Astrocyte (in vitro differentiated cells and primary cell): ENCODE measurements around the gene SIRT2. TPM values are rescaled to one million over a fixed set of nuclear protein-coding genes. Genes with fewer than 3 reads are reported as not detected.

Experiments used
- DNase-seq: peaks from one replicate; pipeline ENCODE4 v3.0.0-alpha.2; 2010; ENCODE audit warnings: low read depth
- FAIRE-seq: peaks from 2 replicates; lab custom pipeline; 2011; peaks lifted over from hg19 to GRCh38; lab: Jason Lieb, UNC
- H2AFZ ChIP-seq: 2 replicates; pipeline ENCODE4 v1.6.0; 2012; ENCODE audit warnings: low read depth, low read length, inconsistent platforms
- H3K27ac ChIP-seq: 2 replicates; pipeline ENCODE4 v1.5.1; 2011; ENCODE audit warnings: low read depth, low read length, inconsistent platforms
- H3K27me3 ChIP-seq: 2 replicates; pipeline ENCODE4 v1.6.0; 2011; ENCODE audit warnings: low read length, inconsistent platforms; ENCODE audit not compliant: insufficient read depth
- H3K36me3 ChIP-seq: 2 replicates; pipeline ENCODE4 v1.5.1; 2011; ENCODE audit warnings: low read length, inconsistent platforms; ENCODE audit not compliant: insufficient read depth
- H3K4me1 ChIP-seq: 2 replicates; pipeline ENCODE4 v1.5.1; 2011; ENCODE audit warnings: low read length, inconsistent platforms; ENCODE audit not compliant: insufficient read depth
- H3K4me2 ChIP-seq: 2 replicates; pipeline ENCODE4 v1.6.0; 2012; ENCODE audit warnings: low read length, inconsistent platforms
- H3K4me3 ChIP-seq: 2 replicates; pipeline ENCODE4 v1.5.1; 2011; ENCODE audit warnings: low read depth, mild to moderate bottlenecking, low read length, inconsistent platforms; ENCODE audit not compliant: insufficient read depth
- H3K79me2 ChIP-seq: 2 replicates; pipeline ENCODE4 v1.6.0; 2012; ENCODE audit warnings: mild to moderate bottlenecking, low read length, inconsistent platforms; ENCODE audit not compliant: insufficient read depth
- H3K9ac ChIP-seq: 2 replicates; pipeline ENCODE4 v1.6.0; 2012; ENCODE audit warnings: mild to moderate bottlenecking, low read length, inconsistent platforms
- H3K9me3 ChIP-seq: 2 replicates; pipeline ENCODE4 v1.5.1; 2012; ENCODE audit warnings: low read depth, mild to moderate bottlenecking, low read length, inconsistent platforms; ENCODE audit not compliant: insufficient read depth
- H4K20me1 ChIP-seq: 2 replicates; pipeline ENCODE4 v1.6.0; 2012; ENCODE audit warnings: low read length, inconsistent platforms; ENCODE audit not compliant: insufficient read depth
- H3K27ac Mint-ChIP-seq: one replicate; pipeline ENCODE4 v1.8.0; 2021; ENCODE audit warnings: mild to moderate bottlenecking, mixed read lengths; ENCODE audit not compliant: unreplicated experiment
- H3K27me3 Mint-ChIP-seq: one replicate; pipeline ENCODE4 v1.8.0; 2021; ENCODE audit warnings: low read depth, mixed read lengths; ENCODE audit not compliant: unreplicated experiment
- H3K36me3 Mint-ChIP-seq: one replicate; pipeline ENCODE4 v1.8.0; 2021; ENCODE audit warnings: low read depth, mixed read lengths; ENCODE audit not compliant: unreplicated experiment
- H3K4me1 Mint-ChIP-seq: one replicate; pipeline ENCODE4 v1.8.0; 2021; ENCODE audit warnings: low read depth, mixed read lengths; ENCODE audit not compliant: unreplicated experiment
- H3K4me3 Mint-ChIP-seq: one replicate; pipeline ENCODE4 v1.8.0; 2021; ENCODE audit warnings: mild to moderate bottlenecking, moderate library complexity, mixed read lengths; ENCODE audit not compliant: unreplicated experiment
- H3K9me3 Mint-ChIP-seq: one replicate; pipeline ENCODE4 v1.8.0; 2021; ENCODE audit warnings: mild to moderate bottlenecking, mixed read lengths; ENCODE audit not compliant: unreplicated experiment
- EZH2 ChIP-seq: IDR thresholded peaks from 2 replicates; pipeline ENCODE4 v1.6.1; 2012; ENCODE audit warnings: mild to moderate bottlenecking, low read length, inconsistent platforms; ENCODE audit not compliant: insufficient read depth
- total RNA-seq: library from RNA; stranded (reverse); gene quantifications from 2 replicates; pipeline ENCODE4 v1.2.1, GENCODE V29; 2021
- TF ChIP-seq, protein P1 (sequence below): IDR thresholded peaks from 2 replicates; pipeline ENCODE4 v1.5.1; 2011; ENCODE audit warnings: low read depth, mild to moderate bottlenecking, inconsistent platforms, low read length, moderate library complexity; ENCODE audit not compliant: insufficient read depth

The SIRT2 gene
- total RNA-seq, 1 donor from 2014 or later, result 35.7 TPM

GRCh38 chr19:38869836-38870607 lies 29.4 kb downstream of the SIRT2 start:
- Mint-ChIP-seq H3K4me1 (peaks cover 4% of the 10 kb centered on the region), H3K27me3 (peaks cover 8% of the 10 kb centered on the region), H3K27ac (no peak overlapping the region), H3K9me3 (no peaks in the 10 kb centered on the region), H3K4me3 (peak overlapping the region; percentile 27), H3K36me3 (no peaks in the 10 kb centered on the region)
- peak overlapping the region; percentile 48 for H3K4me3 ChIP-seq
- H3K4me1 ChIP-seq, result peaks cover 5% of the 10 kb centered on the region
- H3K4me2 ChIP-seq, result peak overlapping the region; percentile 88
- H3K79me2 ChIP-seq, result no peaks in the 10 kb centered on the region
- no peak for FAIRE-seq
- TF ChIP-seq, protein P1, sequence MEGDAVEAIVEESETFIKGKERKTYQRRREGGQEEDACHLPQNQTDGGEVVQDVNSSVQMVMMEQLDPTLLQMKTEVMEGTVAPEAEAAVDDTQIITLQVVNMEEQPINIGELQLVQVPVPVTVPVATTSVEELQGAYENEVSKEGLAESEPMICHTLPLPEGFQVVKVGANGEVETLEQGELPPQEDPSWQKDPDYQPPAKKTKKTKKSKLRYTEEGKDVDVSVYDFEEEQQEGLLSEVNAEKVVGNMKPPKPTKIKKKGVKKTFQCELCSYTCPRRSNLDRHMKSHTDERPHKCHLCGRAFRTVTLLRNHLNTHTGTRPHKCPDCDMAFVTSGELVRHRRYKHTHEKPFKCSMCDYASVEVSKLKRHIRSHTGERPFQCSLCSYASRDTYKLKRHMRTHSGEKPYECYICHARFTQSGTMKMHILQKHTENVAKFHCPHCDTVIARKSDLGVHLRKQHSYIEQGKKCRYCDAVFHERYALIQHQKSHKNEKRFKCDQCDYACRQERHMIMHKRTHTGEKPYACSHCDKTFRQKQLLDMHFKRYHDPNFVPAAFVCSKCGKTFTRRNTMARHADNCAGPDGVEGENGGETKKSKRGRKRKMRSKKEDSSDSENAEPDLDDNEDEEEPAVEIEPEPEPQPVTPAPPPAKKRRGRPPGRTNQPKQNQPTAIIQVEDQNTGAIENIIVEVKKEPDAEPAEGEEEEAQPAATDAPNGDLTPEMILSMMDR, result peak; percentile 54
- no peak for TF ChIP-seq EZH2
- H4K20me1 ChIP-seq, result no peaks in the 10 kb centered on the region
- peak overlapping the region; percentile 31 for H3K9ac ChIP-seq
- peak overlapping the region; percentile 88 for H2AFZ ChIP-seq
- H3K9me3 ChIP-seq, result no peaks in the 10 kb centered on the region
- no peak overlapping the region for H3K27ac ChIP-seq
- H3K36me3 ChIP-seq, result no peaks in the 10 kb centered on the region
- no peaks in the 10 kb centered on the region for H3K27me3 ChIP-seq
- no peak for DNase-seq

DNA sequence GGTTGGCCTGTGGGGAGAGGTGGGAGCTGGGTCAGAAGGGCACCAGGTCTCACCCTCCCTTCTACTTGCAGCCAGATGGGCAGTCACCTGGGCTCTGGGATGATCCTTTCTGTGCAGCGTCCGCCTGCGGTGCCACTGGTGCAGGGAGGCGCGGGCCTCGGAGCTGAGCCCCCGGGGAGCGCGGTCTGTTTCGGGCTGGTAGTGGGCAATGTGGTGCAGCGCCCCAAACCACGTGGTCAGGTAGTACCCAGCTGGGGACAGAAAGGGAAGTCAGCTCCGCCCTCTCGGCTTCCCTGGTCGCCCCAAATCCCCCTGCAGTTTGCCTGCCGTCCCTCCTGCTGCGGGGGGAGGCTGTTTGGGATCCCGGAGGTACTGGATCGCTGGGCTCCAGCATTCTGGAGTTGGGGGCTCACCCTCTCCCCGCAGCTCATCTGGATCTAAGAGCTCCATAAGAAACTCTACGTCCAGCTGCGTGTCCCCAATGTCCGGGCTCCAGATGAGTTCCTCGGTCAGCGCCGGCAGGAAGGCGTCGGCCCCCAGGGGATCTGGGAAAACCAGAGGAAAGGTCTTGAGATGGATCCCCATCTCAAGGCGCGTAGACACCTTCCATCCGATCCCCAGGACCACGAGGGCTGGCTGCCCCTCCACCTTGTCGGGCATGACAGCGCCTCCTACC lies 30.1 kb downstream of the SIRT2 start:
- Histone ChIP-seq H2AFZ (peak overlapping the region; percentile 88), H3K27ac (no peak overlapping the region), H3K79me2 (no peaks in the 10 kb centered on the region), H3K4me1 (peaks cover 5% of the 10 kb centered on the region), H3K9ac (peak overlapping the region; percentile 31), H3K36me3 (no peaks in the 10 kb centered on the region), H3K9me3 (no peaks in the 10 kb centered on the region), H3K4me3 (peak overlapping the region; percentile 48), H4K20me1 (no peaks in the 10 kb centered on the region), H3K27me3 (no peaks in the 10 kb centered on the region), H3K4me2 (peak overlapping the region; percentile 88)
- FAIRE-seq (no peak), DNase-seq (no peak)
- Mint-ChIP-seq H3K9me3 (no peaks in the 10 kb centered on the region), H3K27me3 (peaks cover 8% of the 10 kb centered on the region), H3K4me3 (peak overlapping the region; percentile 27), H3K27ac (no peak overlapping the region), H3K4me1 (peaks cover 4% of the 10 kb centered on the region), H3K36me3 (no peaks in the 10 kb centered on the region)
- TF ChIP-seq EZH2, result no peak
- TF ChIP-seq, protein P1, result no peak

DNA sequence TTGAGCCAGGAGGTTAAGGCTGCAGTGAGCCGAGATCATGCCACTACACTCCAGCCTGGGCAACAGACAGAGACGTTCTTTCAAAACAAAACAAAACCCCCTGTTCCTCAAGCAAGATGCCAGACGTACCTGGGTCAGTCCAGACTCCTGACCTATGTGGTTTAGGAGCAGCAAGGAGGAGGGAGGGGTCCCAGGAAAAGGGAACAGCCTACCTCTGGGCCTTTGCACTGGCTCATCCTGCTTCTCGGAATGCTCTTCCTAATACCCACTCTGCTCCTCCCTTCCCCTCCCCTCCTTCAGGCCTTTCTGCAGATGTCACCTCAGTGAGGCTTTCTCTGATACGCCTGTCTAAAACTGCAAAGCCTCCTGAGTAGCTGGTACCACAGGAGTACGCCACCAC lies 30.9 kb downstream of the SIRT2 start:
- no peaks in the 10 kb centered on the region for H4K20me1 ChIP-seq
- Mint-ChIP-seq H3K27ac (no peak overlapping the region), H3K9me3 (no peaks in the 10 kb centered on the region), H3K4me1 (peaks cover 4% of the 10 kb centered on the region), H3K27me3 (peaks cover 8% of the 10 kb centered on the region), H3K36me3 (no peaks in the 10 kb centered on the region), H3K4me3 (no peak overlapping the region)
- no peaks in the 10 kb centered on the region for H3K79me2 ChIP-seq
- H3K9me3 ChIP-seq, result no peaks in the 10 kb centered on the region
- no peak overlapping the region for H2AFZ ChIP-seq
- H3K9ac ChIP-seq, result no peak overlapping the region
- DNase-seq (no peak), FAIRE-seq (no peak)
- peaks cover 5% of the 10 kb centered on the region for H3K4me1 ChIP-seq
- H3K4me2 ChIP-seq, result no peak overlapping the region
- no peak overlapping the region for H3K27ac ChIP-seq
- TF ChIP-seq, protein P1, result no peak
- no peak for TF ChIP-seq EZH2
- H3K36me3 ChIP-seq, result no peaks in the 10 kb centered on the region
- H3K27me3 ChIP-seq, result no peaks in the 10 kb centered on the region
- no peak overlapping the region for H3K4me3 ChIP-seq
